OCI-LY7 (cell line): ENCODE data around the gene SREBF1. TPM values are rescaled to one million over a fixed set of nuclear protein-coding genes. Genes with fewer than 3 reads are reported as not detected.

Source experiments
- BruUV-seq: library from RNA; stranded (reverse); fragments of 400-500 nt; replicated peaks from 2 replicates; lab custom pipeline; 2021; lab: Mats Ljungman, UMichigan
- CTCF ChIA-PET: fragments of 300-600 bp; sonication (Branson Sonifier 250); formaldehyde crosslinking; loops from one replicate; lab custom pipeline; 2022; ENCODE audit warnings: antibody characterized with exemption; ENCODE audit not compliant: unreplicated experiment; lab: Charles Lee
- POLR2A ChIA-PET: fragments of 300-600 bp; sonication (Branson Sonifier 250); formaldehyde crosslinking; loops from one replicate; lab custom pipeline; 2022; ENCODE audit warnings: antibody characterized with exemption; lab: Charles Lee
- DNase-seq: peaks from one replicate; pipeline ENCODE4 v3.0.0-alpha.2; 2015; ENCODE audit warnings: low spot score
- H2AFZ ChIP-seq: fragments of 200-600 bp; sonication (generic), shearing (Covaris generic); 2 replicates; pipeline ENCODE4 v1.6.1; 2014; ENCODE audit warnings: mild to moderate bottlenecking, antibody characterized with exemption, low read length, moderate library complexity
- H3K27ac ChIP-seq: fragments of 200-600 bp; sonication (generic); 2 replicates; pipeline ENCODE4 v1.5.1; 2014; ENCODE audit warnings: mixed run types, low read depth, mild to moderate bottlenecking, moderate library complexity, low read length, inconsistent platforms; ENCODE audit not compliant: poor library complexity, severe bottlenecking
- H3K36me3 ChIP-seq: fragments of 200-600 bp; sonication (generic); 2 replicates; pipeline ENCODE4 v1.6.1; 2014; ENCODE audit warnings: mild to moderate bottlenecking, antibody characterized with exemption, low read length, moderate library complexity, mixed read lengths; ENCODE audit not compliant: insufficient read depth
- H3K4me1 ChIP-seq: fragments of 200-600 bp; sonication (generic); 2 replicates; pipeline ENCODE4 v1.5.1; 2014; ENCODE audit warnings: mild to moderate bottlenecking, low read length; ENCODE audit not compliant: insufficient read depth, poor library complexity, severe bottlenecking
- H3K4me2 ChIP-seq: fragments of 200-600 bp; sonication (generic); 2 replicates; pipeline ENCODE4 v1.6.1; 2014; ENCODE audit warnings: mild to moderate bottlenecking, low read length
- H3K4me3 ChIP-seq: fragments of 200-600 bp; sonication (generic); 2 replicates; pipeline ENCODE4 v1.5.1; 2014; ENCODE audit warnings: mild to moderate bottlenecking, low read depth, low read length; ENCODE audit not compliant: poor library complexity, severe bottlenecking
- H3K79me2 ChIP-seq: fragments of 200-600 bp; sonication (generic); 2 replicates; pipeline ENCODE4 v1.6.1; 2016; ENCODE audit warnings: low read depth, mild to moderate bottlenecking, low read length, moderate library complexity, mixed read lengths; ENCODE audit not compliant: insufficient read depth
- H3K9me2 ChIP-seq: fragments of 200-600 bp; sonication (generic); 2 replicates; pipeline ENCODE4 v1.6.1; 2016; ENCODE audit warnings: mild to moderate bottlenecking, low read length, mixed read lengths; ENCODE audit not compliant: insufficient read depth
- H3K9me3 ChIP-seq: fragments of 200-600 bp; sonication (generic); 2 replicates; pipeline ENCODE4 v1.6.1; 2014; ENCODE audit warnings: mild to moderate bottlenecking, mixed run types, low read length, mixed read lengths
- H4K20me1 ChIP-seq: fragments of 200-600 bp; sonication (generic); 2 replicates; pipeline ENCODE4 v1.6.1; 2014; ENCODE audit warnings: mild to moderate bottlenecking, antibody characterized with exemption, low read length, moderate library complexity, mixed read lengths; ENCODE audit not compliant: insufficient read depth
- EZH2phosphoT487 ChIP-seq: fragments of 200-600 bp; sonication (generic); IDR thresholded peaks from 2 replicates; pipeline ENCODE4 v1.6.1; 2018; ENCODE audit warnings: low read depth, borderline replicate concordance, mild to moderate bottlenecking, mixed run types, antibody characterized with exemption, low read length, moderate library complexity, mixed read lengths
- intact Hi-C: fragments of 100-400 bp; cut with micrococcal nuclease; formaldehyde crosslinking; loops from one replicate; pipeline ENCODE4 v1.10.0; 2022; ENCODE audit not compliant: unreplicated experiment
- total RNA-seq, 2 experiments: library from RNA; depleted of rRNA in 1 of 2; stranded (reverse); fragments of >200 nt in 1 of 2; shearing (Covaris generic) in 1 of 2; gene quantifications; 2 replicates each; pipeline ENCODE4 v1.2.3, GENCODE V29; 2014 to 2022
- TF ChIP-seq, protein P1 (sequence below): fragments of 200-600 bp; sonication (generic); conservative IDR thresholded peaks from 2 replicates; pipeline ENCODE4 v1.5.1; 2014; ENCODE audit warnings: mild to moderate bottlenecking, antibody characterized with exemption, low read length, moderate library complexity, mixed read lengths

Gene SREBF1
- total RNA-seq, 2 experiments from 2014 or later = 70.4 to 187 TPM

DNA sequence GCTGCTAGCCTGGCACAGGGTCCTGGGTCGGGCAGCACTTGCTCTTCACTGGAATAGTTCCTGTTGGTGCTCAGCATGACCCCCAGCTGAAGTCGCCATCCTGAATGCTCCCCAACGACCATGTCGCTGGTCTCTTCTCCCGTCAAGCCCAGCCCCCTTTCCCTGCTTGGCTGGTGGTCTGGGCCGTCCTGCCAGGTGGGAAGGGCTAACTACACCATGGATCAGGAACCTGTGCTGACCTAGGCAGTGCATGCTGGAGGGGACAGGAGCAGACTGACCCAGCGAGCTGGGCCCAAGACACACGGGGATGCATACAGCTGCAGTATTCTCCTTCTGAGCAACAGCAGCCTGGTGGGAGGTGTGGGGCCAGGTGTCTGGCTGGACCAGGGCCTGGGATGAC is 9.2 kb upstream of the SREBF1 start:
- Histone ChIP-seq H3K4me2 (no peak overlapping the region), H3K4me1 (peaks cover 29% of the 10 kb centered on the region), H4K20me1 (no peaks in the 10 kb centered on the region), H3K4me3 (no peak overlapping the region), H3K79me2 (no peaks in the 10 kb centered on the region), H3K36me3 (no peaks in the 10 kb centered on the region), H3K27ac (no peak overlapping the region), H3K9me3 (no peaks in the 10 kb centered on the region), H2AFZ (no peak overlapping the region), H3K9me2 (no peaks in the 10 kb centered on the region)
- no peak for TF ChIP-seq EZH2phosphoT487
- TF ChIP-seq, protein P1, sequence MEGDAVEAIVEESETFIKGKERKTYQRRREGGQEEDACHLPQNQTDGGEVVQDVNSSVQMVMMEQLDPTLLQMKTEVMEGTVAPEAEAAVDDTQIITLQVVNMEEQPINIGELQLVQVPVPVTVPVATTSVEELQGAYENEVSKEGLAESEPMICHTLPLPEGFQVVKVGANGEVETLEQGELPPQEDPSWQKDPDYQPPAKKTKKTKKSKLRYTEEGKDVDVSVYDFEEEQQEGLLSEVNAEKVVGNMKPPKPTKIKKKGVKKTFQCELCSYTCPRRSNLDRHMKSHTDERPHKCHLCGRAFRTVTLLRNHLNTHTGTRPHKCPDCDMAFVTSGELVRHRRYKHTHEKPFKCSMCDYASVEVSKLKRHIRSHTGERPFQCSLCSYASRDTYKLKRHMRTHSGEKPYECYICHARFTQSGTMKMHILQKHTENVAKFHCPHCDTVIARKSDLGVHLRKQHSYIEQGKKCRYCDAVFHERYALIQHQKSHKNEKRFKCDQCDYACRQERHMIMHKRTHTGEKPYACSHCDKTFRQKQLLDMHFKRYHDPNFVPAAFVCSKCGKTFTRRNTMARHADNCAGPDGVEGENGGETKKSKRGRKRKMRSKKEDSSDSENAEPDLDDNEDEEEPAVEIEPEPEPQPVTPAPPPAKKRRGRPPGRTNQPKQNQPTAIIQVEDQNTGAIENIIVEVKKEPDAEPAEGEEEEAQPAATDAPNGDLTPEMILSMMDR = no peak
- CTCF ChIA-PET = no interaction called here
- POLR2A ChIA-PET = no interaction called here
- intact Hi-C loops = no loop called here
- no peak for DNase-seq
- no TSS peak for BruUV-seq

DNA sequence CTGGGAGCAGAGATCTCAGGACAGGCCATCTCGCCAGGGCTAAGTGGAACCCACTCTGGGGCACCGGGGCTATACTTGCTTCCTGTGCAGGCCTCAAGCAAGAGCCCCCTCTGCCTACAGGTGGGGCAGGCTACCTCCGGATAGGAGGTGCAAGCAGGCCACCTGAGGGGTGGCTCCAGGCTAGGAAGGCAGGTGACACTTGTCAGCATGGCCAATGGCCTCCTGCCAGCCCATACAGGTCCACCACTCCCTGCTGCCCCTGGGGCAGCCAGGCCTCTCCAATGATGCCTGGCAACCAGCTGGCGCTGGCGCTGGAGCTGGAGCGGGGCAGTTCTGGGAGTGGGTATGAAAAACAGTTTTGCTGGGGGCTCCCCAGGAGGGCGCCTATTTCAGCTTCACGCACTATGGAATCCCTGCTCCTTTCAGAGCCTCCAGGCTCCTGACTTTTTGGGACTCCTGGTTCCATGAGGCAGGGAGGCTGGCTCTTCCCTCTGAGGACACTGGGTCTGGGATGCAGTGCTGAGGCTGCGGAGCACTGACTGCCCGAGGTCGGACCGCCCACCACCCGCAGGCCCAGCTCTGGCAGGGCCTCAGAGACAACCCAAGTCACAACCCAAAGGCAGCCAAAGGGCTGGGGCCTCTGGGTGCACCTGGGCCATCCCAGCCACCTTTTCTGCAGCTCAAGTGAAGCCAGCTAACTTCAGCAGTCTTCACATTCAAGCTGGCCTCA is 8.4 kb upstream of the SREBF1 start:
- DNase-seq = no peak
- no peak overlapping the region for H2AFZ ChIP-seq
- no peak for TF ChIP-seq EZH2phosphoT487
- TF ChIP-seq, protein P1 = no peak
- no peaks in the 10 kb centered on the region for H3K9me3 ChIP-seq
- H3K27ac ChIP-seq = no peak overlapping the region
- peaks cover 33% of the 10 kb centered on the region for H3K4me1 ChIP-seq
- no TSS peak for BruUV-seq
- no peak overlapping the region for H3K4me3 ChIP-seq
- H4K20me1 ChIP-seq = no peaks in the 10 kb centered on the region
- no peak overlapping the region for H3K4me2 ChIP-seq
- H3K36me3 ChIP-seq = no peaks in the 10 kb centered on the region
- no peaks in the 10 kb centered on the region for H3K79me2 ChIP-seq
- H3K9me2 ChIP-seq = no peaks in the 10 kb centered on the region
- POLR2A ChIA-PET = no interaction called here
- CTCF ChIA-PET = no interaction called here
- intact Hi-C loops = no loop called here

DNA sequence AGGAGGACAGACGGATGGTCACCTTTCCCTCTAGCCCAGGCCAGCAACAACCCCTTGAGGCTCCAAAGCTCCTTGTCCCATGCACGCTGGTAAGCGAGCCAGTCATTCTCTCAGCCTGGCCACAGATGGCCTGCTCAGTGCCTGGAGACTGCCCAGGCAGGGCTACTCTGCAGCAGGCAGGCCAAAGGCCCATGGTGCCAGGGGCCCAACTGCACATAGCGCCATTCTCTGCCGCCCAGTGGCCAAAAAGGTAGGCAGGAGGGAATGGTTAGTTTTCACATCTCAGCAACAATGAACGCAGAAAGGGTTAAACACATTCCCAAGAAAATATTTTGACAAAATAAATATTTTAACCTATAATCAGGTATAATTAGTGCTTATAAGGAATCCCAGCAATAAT is 7.7 kb upstream of the SREBF1 start:
- Histone ChIP-seq H3K9me2 (no peaks in the 10 kb centered on the region), H3K9me3 (no peaks in the 10 kb centered on the region), H3K4me3 (no peak overlapping the region), H3K4me2 (no peak overlapping the region), H3K27ac (no peak overlapping the region), H2AFZ (no peak overlapping the region), H3K4me1 (peaks cover 30% of the 10 kb centered on the region), H3K79me2 (no peaks in the 10 kb centered on the region), H3K36me3 (no peaks in the 10 kb centered on the region), H4K20me1 (no peaks in the 10 kb centered on the region)
- BruUV-seq = no TSS peak
- POLR2A ChIA-PET = no interaction called here
- no peak for DNase-seq
- CTCF ChIA-PET = no interaction called here
- no peak for TF ChIP-seq EZH2phosphoT487
- TF ChIP-seq, protein P1 = no peak
- intact Hi-C loops = no loop called here
